Measurements from ENCODE around the gene DIPK1B.

Gene DIPK1B

DNA sequence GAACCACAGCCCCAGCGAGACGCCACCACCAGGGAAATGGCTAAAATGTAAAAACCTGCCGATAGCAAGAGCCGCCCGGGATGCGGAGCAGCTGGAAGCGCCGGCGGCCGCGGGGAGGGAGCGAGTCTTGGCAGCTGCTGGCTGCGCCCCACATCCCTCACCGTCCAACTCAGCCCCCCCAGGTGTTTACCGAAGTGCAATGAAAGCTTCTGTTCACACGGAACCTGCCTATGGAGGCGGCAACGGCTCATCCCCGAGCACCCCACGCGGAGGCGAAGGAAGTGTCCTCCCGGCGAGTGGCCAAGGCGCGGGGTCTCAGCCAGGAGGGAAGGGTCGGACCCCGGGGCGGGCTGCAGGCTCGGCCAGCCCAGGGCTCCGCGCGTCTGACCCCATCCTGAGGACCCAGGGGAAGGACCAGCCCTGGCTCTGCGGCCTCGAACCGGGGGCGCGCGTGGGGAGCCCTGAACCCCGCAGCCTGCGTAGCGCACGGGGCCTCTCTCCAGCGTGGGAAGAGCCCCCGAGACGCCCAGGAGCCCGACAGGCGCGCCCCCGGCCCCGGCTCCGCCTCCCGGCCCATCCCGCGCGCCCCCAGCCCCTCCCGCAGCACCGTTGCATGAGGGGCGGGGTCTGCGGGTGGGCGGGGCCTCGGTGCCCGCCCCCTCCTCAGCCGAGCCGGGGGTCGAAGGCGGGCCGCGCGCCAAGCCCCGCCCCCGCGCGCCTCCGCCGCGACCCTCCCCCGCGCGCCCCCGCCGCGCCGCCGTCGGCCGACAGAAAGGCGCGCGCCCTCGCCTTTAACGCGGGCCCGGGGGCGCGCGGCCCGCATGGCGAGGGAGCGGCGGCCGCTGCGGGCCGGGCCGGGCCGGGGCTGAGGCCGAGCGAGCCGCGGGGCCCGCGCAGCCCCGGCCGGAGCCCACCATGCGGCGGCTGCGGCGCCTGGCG, at the start of gene DIPK1B:
TSS of gene DIPK1B (plus strand) at position 822 of the 939 bp plus-strand sequence. CDS start at position 916, 94 bp downstream.
- no peak for DNase-seq (ENCODE audit: extremely low read depth in 1 of 2, low read depth in 1 of 2)

DNA sequence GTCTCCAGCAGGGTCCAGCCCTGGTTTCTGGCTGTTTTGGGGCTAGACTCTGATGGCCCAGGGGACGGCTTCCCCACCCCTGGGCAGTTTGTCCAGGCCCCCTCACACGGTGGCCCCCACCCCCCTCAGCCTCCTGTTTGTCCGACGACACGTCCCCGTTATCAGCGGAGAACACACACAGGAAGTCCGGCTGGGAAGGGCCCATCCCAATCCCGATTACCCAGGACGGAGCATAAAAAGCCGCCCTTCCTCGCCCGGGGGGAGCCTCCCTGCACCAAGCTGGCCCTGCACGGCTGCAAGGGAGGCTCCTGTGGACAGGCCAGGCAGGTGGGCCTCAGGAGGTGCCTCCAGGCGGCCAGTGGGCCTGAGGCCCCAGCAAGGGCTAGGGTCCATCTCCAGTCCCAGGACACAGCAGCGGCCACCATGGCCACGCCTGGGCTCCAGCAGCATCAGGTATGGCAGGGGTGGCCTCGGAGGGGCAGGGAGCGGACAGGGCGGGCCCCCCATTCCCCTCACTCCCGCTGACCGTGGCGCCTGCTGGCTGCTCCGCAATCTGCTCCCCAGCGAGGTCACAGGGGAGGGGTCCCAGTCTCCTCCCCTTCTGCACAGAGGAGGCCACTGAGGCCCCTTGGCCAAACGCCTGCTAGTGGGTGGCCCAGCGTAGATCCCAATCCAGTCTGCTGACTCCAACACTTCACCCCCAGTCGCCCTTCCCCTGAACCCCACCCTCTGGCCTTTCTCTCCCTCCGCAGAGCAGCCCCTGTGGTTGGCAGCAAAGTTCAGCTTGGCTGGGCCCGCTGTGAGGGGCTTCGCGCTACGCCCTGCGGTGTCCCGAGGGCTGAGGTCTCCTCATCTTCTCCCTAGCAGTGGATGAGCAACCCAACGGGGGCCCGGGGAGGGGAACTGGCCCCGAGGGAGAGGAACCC, 49.5 kb upstream of the DIPK1B start, which contains the start of gene EGFL7:
TSS of gene EGFL7 (plus strand) at position 261 of the 926 bp plus-strand sequence. CDS start 5,367 bp downstream, outside the sequence.
- no peak for DNase-seq (ENCODE audit: extremely low read depth in 1 of 2, low read depth in 1 of 2)

DNA sequence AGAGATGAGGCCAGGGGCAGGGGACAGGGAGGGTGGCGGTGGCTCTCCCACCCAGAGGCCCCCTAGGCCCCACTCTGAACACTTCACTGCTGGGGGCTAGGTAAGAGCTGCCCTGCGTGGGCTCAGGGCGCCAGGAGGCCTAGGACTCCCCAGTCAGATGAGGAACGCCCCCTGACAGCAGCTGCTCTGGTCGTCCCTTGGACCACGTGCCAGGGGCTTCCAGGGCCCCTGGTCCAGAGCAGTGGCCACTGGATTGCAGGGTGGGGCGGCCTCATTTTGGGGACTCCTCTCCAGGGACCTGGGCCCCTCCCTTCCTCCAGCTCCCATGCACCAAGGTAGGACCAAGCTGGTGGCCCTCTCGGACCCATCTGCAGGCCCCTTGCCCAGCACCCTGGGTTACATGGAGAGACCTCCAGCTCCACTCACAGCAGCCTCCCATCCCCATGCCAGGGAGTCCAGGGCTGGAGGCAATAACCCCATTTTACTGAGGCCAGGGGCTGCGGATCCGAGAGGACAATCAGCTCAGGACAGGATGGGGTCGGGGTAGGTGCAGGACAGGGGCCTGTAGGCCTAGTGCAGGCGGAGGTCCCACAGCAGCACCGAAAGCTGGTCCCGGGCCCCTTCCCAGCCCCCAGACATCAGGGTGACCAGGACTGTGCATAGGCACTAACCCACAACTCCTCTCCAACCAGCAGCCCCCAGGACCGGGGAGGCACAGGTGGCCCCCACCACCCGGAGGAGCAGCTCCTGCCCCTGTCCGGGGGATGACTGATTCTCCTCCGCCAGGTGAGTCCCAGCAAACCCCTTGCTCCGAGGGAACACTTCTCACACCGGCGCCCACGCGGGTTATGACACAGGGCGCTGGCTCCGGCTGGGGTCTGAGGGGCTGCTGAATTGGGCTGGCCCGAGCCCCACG, 48.1 kb upstream of the DIPK1B start:
- no peak for DNase-seq (ENCODE audit: extremely low read depth in 1 of 2, low read depth in 1 of 2)

DNA sequence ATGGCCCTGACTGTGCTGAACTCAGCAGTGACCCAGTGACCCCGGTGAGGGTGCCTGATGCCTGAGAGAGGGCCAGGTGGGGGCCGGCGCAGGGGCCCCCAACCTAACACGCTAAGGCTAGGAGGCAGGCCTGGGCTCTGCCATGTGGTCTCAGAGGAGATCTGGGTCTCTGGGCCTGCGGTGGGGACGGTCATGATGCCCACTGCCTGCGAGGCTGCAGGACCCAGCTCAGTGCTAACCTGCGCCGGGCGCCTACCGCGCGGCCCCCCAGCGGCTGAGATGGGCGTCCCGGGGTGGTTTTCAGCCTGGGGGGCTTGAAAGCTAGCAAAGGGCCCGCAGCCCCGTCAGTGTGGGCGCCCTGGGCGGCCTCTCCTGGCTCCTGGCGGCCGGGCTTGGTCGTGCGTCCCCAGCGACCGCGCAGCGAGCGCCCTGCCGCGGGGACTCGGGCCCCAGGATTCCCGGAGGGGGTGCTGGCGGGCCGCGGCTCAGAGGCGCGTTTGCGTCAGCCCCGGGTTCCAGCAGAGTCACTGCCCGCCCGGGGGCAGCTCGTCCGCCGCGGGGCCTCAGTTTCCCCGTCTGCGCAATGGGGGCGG, 47.2 kb upstream of the DIPK1B start:
- DNase-seq (ENCODE audit: extremely low read depth in 1 of 2, low read depth in 1 of 2) = no peak

DNA sequence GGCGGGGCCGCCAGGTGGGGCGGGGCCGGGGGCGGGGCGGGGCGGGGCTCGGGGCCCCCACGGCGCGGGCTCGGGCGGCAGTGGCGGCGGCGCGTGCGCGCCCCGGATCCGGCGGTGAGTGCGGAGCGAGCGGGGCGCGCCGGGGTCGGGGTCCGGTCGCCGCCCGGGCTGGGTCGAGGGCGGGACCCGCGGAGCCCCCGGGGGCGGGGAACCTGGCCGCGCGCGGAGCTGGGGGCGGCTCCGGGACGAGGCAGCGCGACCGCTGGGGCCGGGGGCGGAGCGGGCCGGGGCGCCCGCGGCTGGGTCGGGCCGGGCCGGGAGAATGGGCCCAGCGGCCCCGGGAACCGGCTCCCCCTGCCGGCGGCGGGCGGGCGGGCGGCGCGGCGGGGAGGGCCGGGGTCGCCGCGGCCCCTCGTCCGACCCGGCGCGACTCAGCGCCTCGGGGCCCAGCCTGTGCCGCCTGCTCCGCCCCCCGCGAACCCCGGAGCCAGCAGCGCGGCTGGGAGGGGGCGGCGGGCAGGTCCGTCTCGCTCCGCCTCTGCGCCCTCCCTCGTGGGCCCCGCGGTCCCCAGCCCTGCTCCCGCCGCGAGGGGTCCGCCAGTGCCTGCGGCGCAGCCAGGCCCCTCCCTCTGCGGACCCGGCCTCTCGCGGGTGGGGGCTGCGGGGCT, 46.5 kb upstream of the DIPK1B start:
- DNase-seq (ENCODE audit: extremely low read depth in 1 of 2, low read depth in 1 of 2) = no peak

DNA sequence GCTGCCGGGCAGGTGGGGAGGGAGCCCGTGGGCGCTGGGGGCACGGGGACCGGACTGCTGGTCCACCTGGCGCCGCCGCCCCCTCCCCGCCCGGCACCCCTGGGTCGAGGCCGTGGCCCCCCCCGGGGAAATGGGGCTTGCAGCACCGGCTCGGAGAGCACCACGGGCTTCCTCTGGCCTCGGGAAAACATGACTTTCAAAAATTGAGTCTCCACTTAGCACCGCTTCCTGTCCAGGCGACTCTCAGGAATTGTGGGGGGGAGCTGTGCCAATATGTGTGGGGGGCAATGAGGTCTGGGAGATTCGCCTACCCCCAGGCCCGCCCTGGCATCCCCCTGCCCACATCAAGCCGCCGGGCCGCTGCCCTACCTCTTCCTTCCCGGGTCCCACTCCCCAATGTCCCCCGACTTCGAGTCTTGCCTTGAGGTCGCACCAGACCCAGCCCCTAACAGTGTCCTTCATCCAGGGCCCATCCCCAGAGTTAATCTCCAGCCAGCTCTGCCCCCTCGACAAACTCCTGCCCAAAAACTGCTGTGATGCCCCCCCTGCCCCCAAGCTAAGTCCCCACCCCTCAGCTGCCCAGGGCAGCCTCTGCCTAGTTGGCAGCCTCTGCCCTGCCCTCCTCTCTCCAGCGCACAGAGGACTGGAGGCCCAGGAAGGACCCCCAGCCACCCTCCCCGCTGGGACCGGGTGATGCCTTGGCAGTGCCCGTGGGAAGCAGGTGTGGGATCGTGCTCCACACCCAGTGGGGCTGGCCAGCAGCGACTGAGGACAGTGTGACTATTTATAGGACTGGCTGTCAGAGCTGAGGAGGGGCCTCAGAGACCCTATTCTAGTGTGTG, 45.8 kb upstream of the DIPK1B start:
- DNase-seq (ENCODE audit: extremely low read depth in 1 of 2, low read depth in 1 of 2) = no peak

DNA sequence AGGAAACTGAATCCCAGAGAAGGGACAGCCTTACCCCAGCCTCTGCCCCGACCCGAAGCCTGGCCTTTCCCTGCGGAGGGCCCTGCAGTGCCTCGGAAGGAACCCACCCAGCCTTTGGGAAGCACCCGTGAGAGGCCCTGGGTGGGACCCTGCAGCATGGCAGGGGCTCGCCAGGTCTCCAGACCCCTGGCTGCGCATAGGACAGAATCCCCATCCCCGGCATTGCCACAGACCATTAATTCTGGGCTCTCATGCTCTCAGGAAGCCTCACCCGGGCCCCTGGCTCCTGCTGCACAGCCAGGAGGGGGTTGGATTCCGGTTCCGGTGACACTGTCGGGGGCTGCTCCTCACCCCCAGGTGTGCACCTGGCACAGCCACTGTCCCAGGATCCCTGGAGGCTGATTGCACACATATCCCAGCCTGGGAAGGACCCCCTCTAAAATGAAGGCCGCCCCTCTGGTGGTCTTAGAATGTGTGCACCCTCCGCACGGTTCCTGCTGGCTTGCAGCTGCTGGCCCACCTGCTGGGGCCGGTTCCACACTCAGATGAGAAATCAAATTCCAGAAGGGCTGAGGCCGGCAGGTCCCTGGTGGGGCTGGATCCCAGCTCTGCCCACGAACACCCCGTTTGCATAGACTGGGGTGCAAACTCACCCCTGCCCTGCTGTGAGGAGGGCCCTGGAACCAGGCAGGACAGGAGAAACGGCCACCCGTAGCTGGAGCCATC, 45.0 kb upstream of the DIPK1B start:
- DNase-seq (ENCODE audit: extremely low read depth in 1 of 2, low read depth in 1 of 2) = no peak

DNA sequence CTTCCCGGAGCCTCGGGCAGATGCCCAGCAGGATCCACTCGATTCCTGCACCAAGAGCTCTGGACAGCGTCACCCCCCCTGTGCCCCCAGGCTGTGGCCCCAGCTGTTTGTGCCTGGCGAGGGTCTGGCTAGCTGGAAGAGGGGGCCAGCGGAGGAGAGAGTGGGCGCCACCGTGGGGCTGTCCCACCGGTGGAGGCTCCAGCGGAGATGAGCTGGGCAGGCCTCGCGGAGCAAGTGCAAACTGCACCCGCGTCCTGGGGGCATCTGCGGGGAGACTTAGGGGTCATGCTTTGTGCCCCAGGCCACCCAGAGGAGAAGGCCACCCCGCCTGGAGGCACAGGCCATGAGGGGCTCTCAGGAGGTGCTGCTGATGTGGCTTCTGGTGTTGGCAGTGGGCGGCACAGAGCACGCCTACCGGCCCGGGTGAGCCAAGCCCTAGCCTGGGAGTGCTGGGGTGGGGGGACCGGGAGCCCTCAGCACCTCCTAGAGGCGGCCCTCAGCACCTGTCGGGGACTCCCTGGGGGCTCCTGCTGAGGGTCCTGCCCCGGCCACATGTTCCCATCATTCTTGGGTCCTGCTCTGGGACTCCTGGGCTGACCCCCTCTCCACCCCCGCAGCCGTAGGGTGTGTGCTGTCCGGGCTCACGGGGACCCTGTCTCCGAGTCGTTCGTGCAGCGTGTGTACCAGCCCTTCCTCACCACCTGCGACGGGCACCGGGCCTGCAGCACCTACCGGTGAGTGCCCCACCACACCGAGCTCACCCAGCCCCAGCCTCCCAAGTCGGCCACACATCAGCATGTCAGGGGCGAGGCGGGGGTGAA, 44.2 kb upstream of the DIPK1B start:
- no peak for DNase-seq (ENCODE audit: extremely low read depth in 1 of 2, low read depth in 1 of 2)

DNA sequence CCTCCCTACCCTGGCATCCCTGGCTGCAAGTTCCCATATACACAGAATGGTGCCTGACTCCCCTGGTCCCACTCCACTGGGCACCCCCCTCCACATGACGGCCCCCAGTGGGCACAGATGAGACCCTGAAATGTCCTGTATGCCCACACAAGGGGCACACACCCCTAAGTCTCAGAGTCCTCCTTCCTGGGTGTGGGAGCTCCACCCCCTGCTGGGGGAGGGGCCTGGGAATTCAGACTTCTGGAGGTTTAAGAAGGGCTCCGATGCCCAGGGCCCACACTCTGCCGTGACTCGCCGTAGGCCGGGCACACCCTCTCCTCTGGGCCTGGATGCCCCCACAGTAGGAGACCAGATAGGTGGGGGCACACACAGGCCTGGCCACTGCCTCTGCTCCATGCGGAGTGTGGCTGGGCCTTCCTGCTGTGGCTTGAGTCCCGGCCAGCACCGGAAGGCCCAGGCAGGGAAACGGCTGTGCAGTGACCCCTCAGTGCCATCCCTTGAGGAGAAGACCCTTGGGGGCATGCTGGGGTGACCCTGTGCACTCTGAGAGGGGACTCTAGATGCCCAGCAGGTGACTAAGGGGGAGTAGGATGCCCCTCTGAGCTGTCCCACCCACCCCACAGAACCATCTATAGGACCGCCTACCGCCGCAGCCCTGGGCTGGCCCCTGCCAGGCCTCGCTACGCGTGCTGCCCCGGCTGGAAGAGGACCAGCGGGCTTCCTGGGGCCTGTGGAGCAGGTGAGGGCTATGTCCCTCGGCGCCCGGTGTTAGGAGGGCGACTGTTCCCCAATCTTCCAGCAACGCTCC, 43.2 kb upstream of the DIPK1B start:
- no peak for DNase-seq (ENCODE audit: extremely low read depth in 1 of 2, low read depth in 1 of 2)

DNA sequence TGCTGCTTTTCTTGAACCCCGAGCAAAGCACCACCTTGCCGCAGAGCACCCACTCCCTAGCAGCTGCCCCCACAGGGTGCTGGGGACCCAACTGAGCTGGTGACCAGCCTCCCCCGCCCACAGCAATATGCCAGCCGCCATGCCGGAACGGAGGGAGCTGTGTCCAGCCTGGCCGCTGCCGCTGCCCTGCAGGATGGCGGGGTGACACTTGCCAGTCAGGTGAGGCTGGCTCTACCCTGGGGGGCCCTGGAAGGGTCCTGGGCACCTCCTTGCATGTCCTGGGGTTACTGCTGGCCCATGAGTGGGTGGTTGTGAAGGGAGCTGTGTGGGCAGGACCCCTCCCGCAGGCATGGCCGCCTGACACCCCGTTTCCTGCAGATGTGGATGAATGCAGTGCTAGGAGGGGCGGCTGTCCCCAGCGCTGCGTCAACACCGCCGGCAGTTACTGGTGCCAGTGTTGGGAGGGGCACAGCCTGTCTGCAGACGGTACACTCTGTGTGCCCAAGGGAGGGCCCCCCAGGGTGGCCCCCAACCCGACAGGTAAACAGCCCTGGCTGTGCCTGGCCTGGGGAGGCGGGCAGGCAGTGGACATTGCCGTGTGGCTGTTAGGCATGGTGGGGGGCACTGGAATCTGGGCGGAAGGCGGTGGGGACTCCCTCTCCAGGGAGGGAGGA, 42.4 kb upstream of the DIPK1B start:
- DNase-seq (ENCODE audit: extremely low read depth in 1 of 2, low read depth in 1 of 2) = no peak

DNA sequence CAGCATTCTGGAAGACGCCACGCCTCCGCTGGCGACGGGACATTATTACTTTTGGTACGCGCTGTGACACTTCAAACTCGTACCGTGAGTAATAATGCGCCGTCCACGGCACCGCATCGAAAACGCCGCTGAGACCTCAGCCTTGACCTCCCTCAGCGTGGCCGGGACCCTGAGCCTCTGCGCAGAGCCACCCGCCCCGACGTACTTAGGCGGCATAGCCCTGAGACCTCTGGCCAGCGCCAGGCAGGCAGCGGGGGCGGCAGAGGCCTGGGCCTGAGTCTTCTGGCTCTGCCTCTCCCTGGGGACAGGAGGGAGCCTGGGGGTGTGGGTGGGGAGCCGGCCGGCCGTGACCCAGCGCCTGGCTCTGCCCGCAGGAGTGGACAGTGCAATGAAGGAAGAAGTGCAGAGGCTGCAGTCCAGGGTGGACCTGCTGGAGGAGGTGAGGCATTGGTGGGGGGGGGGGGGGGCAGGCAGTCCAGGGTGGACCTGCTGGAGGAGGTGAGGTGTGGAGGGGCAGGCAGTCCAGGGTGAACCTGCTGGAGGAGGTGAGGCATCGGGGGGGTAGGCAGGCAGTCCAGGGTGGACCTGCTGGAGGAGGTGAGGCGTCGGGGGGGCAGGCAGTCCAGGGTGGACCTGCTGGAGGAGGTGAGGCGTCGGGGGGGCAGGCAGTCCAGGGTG, 41.7 kb upstream of the DIPK1B start:
- DNase-seq (ENCODE audit: extremely low read depth in 1 of 2, low read depth in 1 of 2) = no peak

DNA sequence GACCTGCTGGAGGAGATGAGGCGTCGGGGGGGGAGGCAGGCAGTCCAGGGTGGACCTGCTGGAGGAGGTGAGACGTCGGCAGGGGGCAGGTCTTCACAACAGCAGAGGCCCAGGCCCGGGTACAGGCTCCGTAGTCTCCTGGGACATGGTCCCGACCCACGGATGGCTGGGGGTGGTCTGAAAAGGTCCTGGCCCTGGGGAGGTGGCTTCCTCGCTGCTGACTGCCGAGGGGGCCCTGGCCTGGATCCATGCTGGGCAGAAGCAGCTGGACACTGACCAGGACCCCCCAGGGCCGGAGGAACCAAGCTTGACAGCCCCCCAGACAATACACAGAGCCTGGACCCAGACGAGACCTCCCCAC, 41.1 kb upstream of the DIPK1B start:
- no peak for DNase-seq (ENCODE audit: extremely low read depth in 1 of 2, low read depth in 1 of 2)

DNA sequence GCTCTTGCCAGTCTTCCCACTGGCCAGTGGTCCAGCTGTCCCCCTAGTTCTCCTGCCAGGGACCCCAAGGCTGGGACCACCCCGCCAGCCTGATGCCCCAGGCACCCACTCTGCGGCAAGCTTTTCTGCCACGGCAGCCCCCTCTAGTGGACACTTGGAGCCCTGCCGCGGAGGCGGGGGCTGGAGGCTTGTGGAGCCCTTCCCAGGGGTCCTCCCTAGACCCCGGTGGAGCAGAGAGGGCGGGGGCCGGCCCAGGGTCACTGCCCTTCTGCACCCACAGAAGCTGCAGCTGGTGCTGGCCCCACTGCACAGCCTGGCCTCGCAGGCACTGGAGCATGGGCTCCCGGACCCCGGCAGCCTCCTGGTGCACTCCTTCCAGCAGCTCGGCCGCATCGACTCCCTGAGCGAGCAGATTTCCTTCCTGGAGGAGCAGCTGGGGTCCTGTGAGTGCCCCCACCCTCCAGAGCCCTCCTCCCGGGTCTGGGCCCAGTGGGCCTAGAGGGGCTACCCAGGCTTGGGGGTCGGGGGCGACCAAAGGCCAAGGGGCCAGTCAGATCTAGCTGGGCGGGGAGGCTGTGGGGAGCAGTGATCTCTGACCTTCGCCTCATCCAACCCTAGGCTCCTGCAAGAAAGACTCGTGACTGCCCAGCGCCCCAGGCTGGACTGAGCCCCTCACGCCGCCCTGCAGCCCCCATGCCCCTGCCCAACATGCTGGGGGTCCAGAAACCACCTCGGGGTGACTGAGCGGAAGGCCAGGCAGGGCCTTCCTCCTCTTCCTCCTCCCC, 40.5 kb upstream of the DIPK1B start:
- DNase-seq (ENCODE audit: extremely low read depth in 1 of 2, low read depth in 1 of 2) = no peak

DNA sequence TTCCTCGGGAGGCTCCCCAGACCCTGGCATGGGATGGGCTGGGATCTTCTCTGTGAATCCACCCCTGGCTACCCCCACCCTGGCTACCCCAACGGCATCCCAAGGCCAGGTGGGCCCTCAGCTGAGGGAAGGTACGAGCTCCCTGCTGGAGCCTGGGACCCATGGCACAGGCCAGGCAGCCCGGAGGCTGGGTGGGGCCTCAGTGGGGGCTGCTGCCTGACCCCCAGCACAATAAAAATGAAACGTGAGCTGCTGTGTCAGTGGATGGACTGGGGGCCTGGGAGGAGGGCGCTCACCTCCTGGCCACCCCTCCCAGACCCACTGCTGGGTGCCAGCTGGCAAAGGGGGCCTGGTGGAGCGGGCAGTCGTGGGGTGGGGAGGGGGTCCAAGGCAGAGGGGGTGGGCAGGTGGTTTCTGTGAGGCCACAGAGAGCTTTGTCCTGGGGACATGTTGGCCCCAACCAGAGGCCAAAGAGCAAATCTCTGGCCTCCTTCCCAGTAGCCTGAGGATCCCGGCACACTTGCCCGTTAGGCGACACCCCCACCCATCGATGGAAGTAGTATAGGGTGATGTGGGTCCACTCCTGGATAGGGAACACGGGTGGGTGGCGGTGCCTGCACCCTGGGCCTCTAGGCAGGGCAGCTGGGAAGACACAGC, 39.8 kb upstream of the DIPK1B start:
- no peak for DNase-seq (ENCODE audit: extremely low read depth in 1 of 2, low read depth in 1 of 2)

Measured in stimulated activated CD8-positive, alpha-beta memory T cell treated with anti-CD3 and anti-CD28 coated beads, Interleukin-7, amount 100 ng/mL, for 48 hours (primary cell).